ENCODE results near the gene S100A2.

S100A2 gene

GRCh38 chr1:153610334-153610733 is 44.7 kb upstream of the S100A2 start:
- no peaks in the 10 kb centered on the region for H3K4me1 ChIP-seq (ENCODE audit: low read length)
- no peak overlapping the region for H2AFZ ChIP-seq (ENCODE audit: low read length)
- H3K27me3 ChIP-seq (replicated peaks; ENCODE audit: insufficient read depth, low read length) = no peaks in the 10 kb centered on the region
- H3K9me3 ChIP-seq (replicated peaks; ENCODE audit: insufficient read depth, low read length) = no peaks in the 10 kb centered on the region
- no peaks in the 10 kb centered on the region for H3K9me2 ChIP-seq (replicated peaks; ENCODE audit: insufficient read depth, low read length)
- H3K36me3 ChIP-seq (replicated peaks; ENCODE audit: insufficient read depth, low read length) = no peaks in the 10 kb centered on the region
- H3K4me3 ChIP-seq (ENCODE audit: low read length) = no peak overlapping the region
- H4K20me1 ChIP-seq (ENCODE audit: insufficient read depth, low read length) = no peaks in the 10 kb centered on the region
- H3K9ac ChIP-seq (ENCODE audit: low read length) = no peak overlapping the region
- DNase-seq = no peak
- H3F3A ChIP-seq (ENCODE audit: insufficient read depth, low read length) = no peaks in the 10 kb centered on the region
- TF ChIP-seq EZH2phosphoT487 (IDR thresholded peaks at IDR 0.05; ENCODE audit: low read length) (no peak), EZH2 (optimal IDR thresholded peaks at IDR 0.05; ENCODE audit: low read depth, low read length) (no peak), CTCF (IDR thresholded peaks at IDR 0.05; ENCODE audit: low read length) (no peak)
- no peak overlapping the region for H3K4me2 ChIP-seq (ENCODE audit: low read depth, low read length)
- H3K79me2 ChIP-seq (ENCODE audit: low read length) = no peaks in the 10 kb centered on the region
- no peak overlapping the region for H3K27ac ChIP-seq (ENCODE audit: low read length)

- Histone ChIP-seq H3K4me2 (ENCODE audit: low read depth, low read length) (no peak overlapping the region), H3K4me3 (ENCODE audit: low read length) (no peak overlapping the region), H4K20me1 (ENCODE audit: insufficient read depth, low read length) (no peaks in the 10 kb centered on the region), H3K9ac (ENCODE audit: low read length) (no peak overlapping the region), H3K27me3 (replicated peaks; ENCODE audit: insufficient read depth, low read length) (no peaks in the 10 kb centered on the region), H3K79me2 (ENCODE audit: low read length) (no peaks in the 10 kb centered on the region), H3F3A (ENCODE audit: insufficient read depth, low read length) (no peaks in the 10 kb centered on the region), H3K27ac (ENCODE audit: low read length) (no peak overlapping the region), H3K36me3 (replicated peaks; ENCODE audit: insufficient read depth, low read length) (no peaks in the 10 kb centered on the region), H3K4me1 (ENCODE audit: low read length) (no peaks in the 10 kb centered on the region), H2AFZ (ENCODE audit: low read length) (no peak overlapping the region), H3K9me3 (replicated peaks; ENCODE audit: insufficient read depth, low read length) (no peaks in the 10 kb centered on the region), H3K9me2 (replicated peaks; ENCODE audit: insufficient read depth, low read length) (no peaks in the 10 kb centered on the region)
- TF ChIP-seq EZH2 (optimal IDR thresholded peaks at IDR 0.05; ENCODE audit: low read depth, low read length) = no peak
- TF ChIP-seq CTCF (IDR thresholded peaks at IDR 0.05; ENCODE audit: low read length) = no peak
- TF ChIP-seq EZH2phosphoT487 (IDR thresholded peaks at IDR 0.05; ENCODE audit: low read length) = no peak
- no peak for DNase-seq
Measured at GRCh38 chr1:153609585-153609907, 43.9 kb upstream of the S100A2 start.

- Histone ChIP-seq H3K4me3 (ENCODE audit: low read length) (no peak overlapping the region), H3K27me3 (replicated peaks; ENCODE audit: insufficient read depth, low read length) (no peaks in the 10 kb centered on the region), H2AFZ (ENCODE audit: low read length) (no peak overlapping the region), H3K4me2 (ENCODE audit: low read depth, low read length) (no peak overlapping the region), H3K36me3 (replicated peaks; ENCODE audit: insufficient read depth, low read length) (no peaks in the 10 kb centered on the region), H3K9ac (ENCODE audit: low read length) (no peak overlapping the region), H3K9me3 (replicated peaks; ENCODE audit: insufficient read depth, low read length) (no peaks in the 10 kb centered on the region), H3F3A (ENCODE audit: insufficient read depth, low read length) (no peaks in the 10 kb centered on the region), H4K20me1 (ENCODE audit: insufficient read depth, low read length) (no peaks in the 10 kb centered on the region), H3K4me1 (ENCODE audit: low read length) (no peaks in the 10 kb centered on the region), H3K9me2 (replicated peaks; ENCODE audit: insufficient read depth, low read length) (no peaks in the 10 kb centered on the region), H3K79me2 (ENCODE audit: low read length) (no peaks in the 10 kb centered on the region), H3K27ac (ENCODE audit: low read length) (no peak overlapping the region)
- DNase-seq = no peak
- no peak for TF ChIP-seq EZH2 (optimal IDR thresholded peaks at IDR 0.05; ENCODE audit: low read depth, low read length)
- TF ChIP-seq EZH2phosphoT487 (IDR thresholded peaks at IDR 0.05; ENCODE audit: low read length) = no peak
Measured at GRCh38 chr1:153608742-153609584, 43.3 kb upstream of the S100A2 start.

GRCh38 chr1:153608089-153608682 is 42.5 kb upstream of the S100A2 start:
- no peaks in the 10 kb centered on the region for H4K20me1 ChIP-seq (ENCODE audit: insufficient read depth, low read length)
- H2AFZ ChIP-seq (ENCODE audit: low read length) = no peak overlapping the region
- H3K27ac ChIP-seq (ENCODE audit: low read length) = no peak overlapping the region
- no peaks in the 10 kb centered on the region for H3K27me3 ChIP-seq (replicated peaks; ENCODE audit: insufficient read depth, low read length)
- H3K4me3 ChIP-seq (ENCODE audit: low read length) = no peak overlapping the region
- no peaks in the 10 kb centered on the region for H3K9me2 ChIP-seq (replicated peaks; ENCODE audit: insufficient read depth, low read length)
- H3K79me2 ChIP-seq (ENCODE audit: low read length) = no peaks in the 10 kb centered on the region
- H3K9me3 ChIP-seq (replicated peaks; ENCODE audit: insufficient read depth, low read length) = no peaks in the 10 kb centered on the region
- no peaks in the 10 kb centered on the region for H3K4me1 ChIP-seq (ENCODE audit: low read length)
- TF ChIP-seq EZH2phosphoT487 (IDR thresholded peaks at IDR 0.05; ENCODE audit: low read length) (no peak), EZH2 (optimal IDR thresholded peaks at IDR 0.05; ENCODE audit: low read depth, low read length) (no peak), CTCF (IDR thresholded peaks at IDR 0.05; ENCODE audit: low read length) (no peak)
- H3K9ac ChIP-seq (ENCODE audit: low read length) = no peak overlapping the region
- DNase-seq = no peak
- H3F3A ChIP-seq (ENCODE audit: insufficient read depth, low read length) = no peaks in the 10 kb centered on the region
- no peaks in the 10 kb centered on the region for H3K36me3 ChIP-seq (replicated peaks; ENCODE audit: insufficient read depth, low read length)
- no peak overlapping the region for H3K4me2 ChIP-seq (ENCODE audit: low read depth, low read length)

Measured in MM.1S (cell line).